K562 (cell line): ENCODE results near the gene ARHGAP26.

ENCODE experiments used
- MXI1 ChIP-seq: IDR thresholded peaks from 2 replicates; pipeline ENCODE4 v1.6.1; 2011; ENCODE audit warnings: low read depth, mild to moderate bottlenecking, improper control_type of control experiment, low read length
- NCOA1 ChIP-seq: fragments of 450-650 bp; IDR thresholded peaks from 2 replicates; pipeline ENCODE4 v1.6.1; 2016; ENCODE audit warnings: low read depth
- NFRKB ChIP-seq: fragments of 450-650 bp; IDR thresholded peaks from 2 replicates; pipeline ENCODE4 v1.6.1; 2016; ENCODE audit warnings: low read depth
- SIX5 ChIP-seq, 2 experiments: IDR thresholded peaks; 2 replicates each; pipeline ENCODE4 v1.6.1; 2011; ENCODE audit warnings: low read length in 2 of 2, borderline replicate concordance in 1 of 2, low read depth in 1 of 2, mild to moderate bottlenecking in 1 of 2, moderate library complexity in 1 of 2; ENCODE audit not compliant: insufficient read depth in 1 of 2
- SNIP1 ChIP-seq: fragments of 450-650 bp; IDR thresholded peaks from 2 replicates; pipeline ENCODE4 v1.7.1; 2017; ENCODE audit warnings: low read depth, mild to moderate bottlenecking
- TF ChIP-seq, protein P1 (sequence below), 2 experiments: fragments of 200-800 bp in 1 of 2; sonication (Bioruptor generic) in 1 of 2; sonication (generic) in 1 of 2; formaldehyde crosslinking in 1 of 2; IDR thresholded peaks in 1 of 2; conservative IDR thresholded peaks in 1 of 2; 2 replicates each; pipeline versions ENCODE4 v1.5.0 to v1.6.1; 2016 to 2020; ENCODE audit warnings: missing compliant biosample characterization in 1 of 2, missing genetic modification characterization in 1 of 2, missing genetic modification reagents in 1 of 2
- TF ChIP-seq, protein P2 (sequence below), 3 experiments: IDR thresholded peaks in 2 of 3; conservative IDR thresholded peaks in 1 of 3; 2 replicates each; pipeline ENCODE4 v1.5.1; 2011 to 2012; ENCODE audit warnings: low read length in 3 of 3, mild to moderate bottlenecking in 3 of 3, control low read depth in 2 of 3, improper control_type of control experiment in 1 of 3, inconsistent platforms in 1 of 3, low read depth in 1 of 3, mixed read lengths in 1 of 3, moderate library complexity in 1 of 3; ENCODE audit not compliant: insufficient read depth in 2 of 3
- TF ChIP-seq, protein P3 (sequence below): sonication (generic); formaldehyde crosslinking; IDR thresholded peaks from 2 replicates; pipeline ENCODE4 v1.5.0; 2020; ENCODE audit warnings: missing genetic modification reagents
- TF ChIP-seq, protein P4 (sequence below), 2 experiments: fragments of 450-650 bp in 1 of 2; sonication (generic) in 1 of 2; formaldehyde crosslinking in 1 of 2; IDR thresholded peaks in 1 of 2; conservative IDR thresholded peaks in 1 of 2; 2 replicates each; pipeline versions ENCODE4 v1.6.1 to v1.8.1; 2016 to 2023; ENCODE audit warnings: mild to moderate bottlenecking in 2 of 2, moderate library complexity in 2 of 2, inconsistent platforms in 1 of 2, missing genetic modification reagents in 1 of 2

DNA sequence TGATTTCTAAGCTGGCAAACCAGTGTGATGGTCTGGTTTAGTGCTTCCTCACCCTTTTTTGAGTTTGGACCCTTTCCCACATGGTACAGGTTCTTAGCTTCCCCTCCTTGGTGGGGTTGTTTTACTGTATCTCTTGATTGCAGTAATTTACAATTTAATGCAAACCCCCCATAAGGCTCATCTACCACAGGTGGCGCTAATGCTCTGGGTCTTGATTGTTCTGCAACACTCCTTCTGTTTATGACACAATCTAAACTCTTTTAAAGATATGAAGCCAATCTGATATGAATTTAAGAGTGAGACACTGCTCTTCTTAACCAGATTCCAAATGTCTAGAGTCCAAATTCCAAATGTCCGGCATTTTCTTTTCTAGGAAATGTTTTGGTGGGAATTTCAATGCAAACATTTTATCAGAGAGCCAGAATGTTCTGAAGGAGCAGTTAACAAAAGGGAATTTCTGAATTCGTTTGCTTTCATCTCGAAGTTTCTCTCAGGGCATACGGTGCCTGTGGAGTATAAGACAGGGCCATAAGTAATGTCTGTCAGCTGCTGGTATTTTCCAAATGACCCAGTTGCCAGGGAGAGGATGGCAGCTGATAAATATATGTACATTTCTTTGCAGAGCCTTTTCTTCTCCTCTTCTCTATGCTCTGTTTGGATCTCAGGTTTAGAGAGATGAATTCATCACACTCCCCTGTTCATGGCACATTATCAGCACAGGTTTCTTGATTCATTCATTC, 246.8 kb downstream of the ARHGAP26 start:
- TF ChIP-seq, protein P1, sequence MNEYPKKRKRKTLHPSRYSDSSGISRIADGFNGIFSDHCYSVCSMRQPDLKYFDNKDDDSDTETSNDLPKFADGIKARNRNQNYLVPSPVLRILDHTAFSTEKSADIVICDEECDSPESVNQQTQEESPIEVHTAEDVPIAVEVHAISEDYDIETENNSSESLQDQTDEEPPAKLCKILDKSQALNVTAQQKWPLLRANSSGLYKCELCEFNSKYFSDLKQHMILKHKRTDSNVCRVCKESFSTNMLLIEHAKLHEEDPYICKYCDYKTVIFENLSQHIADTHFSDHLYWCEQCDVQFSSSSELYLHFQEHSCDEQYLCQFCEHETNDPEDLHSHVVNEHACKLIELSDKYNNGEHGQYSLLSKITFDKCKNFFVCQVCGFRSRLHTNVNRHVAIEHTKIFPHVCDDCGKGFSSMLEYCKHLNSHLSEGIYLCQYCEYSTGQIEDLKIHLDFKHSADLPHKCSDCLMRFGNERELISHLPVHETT (CRISPR knock-in tag; conservative IDR thresholded peaks at IDR 0.05 in 1 of 2, IDR thresholded peaks at IDR 0.05 in 1 of 2) = no peak
- TF ChIP-seq NCOA1 = no peak
- TF ChIP-seq SNIP1 = no peak
- TF ChIP-seq NFRKB = no peak
- TF ChIP-seq, protein P2, sequence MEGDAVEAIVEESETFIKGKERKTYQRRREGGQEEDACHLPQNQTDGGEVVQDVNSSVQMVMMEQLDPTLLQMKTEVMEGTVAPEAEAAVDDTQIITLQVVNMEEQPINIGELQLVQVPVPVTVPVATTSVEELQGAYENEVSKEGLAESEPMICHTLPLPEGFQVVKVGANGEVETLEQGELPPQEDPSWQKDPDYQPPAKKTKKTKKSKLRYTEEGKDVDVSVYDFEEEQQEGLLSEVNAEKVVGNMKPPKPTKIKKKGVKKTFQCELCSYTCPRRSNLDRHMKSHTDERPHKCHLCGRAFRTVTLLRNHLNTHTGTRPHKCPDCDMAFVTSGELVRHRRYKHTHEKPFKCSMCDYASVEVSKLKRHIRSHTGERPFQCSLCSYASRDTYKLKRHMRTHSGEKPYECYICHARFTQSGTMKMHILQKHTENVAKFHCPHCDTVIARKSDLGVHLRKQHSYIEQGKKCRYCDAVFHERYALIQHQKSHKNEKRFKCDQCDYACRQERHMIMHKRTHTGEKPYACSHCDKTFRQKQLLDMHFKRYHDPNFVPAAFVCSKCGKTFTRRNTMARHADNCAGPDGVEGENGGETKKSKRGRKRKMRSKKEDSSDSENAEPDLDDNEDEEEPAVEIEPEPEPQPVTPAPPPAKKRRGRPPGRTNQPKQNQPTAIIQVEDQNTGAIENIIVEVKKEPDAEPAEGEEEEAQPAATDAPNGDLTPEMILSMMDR (IDR thresholded peaks at IDR 0.05 in 2 of 3, conservative IDR thresholded peaks at IDR 0.05 in 1 of 3; ENCODE audit: insufficient read depth in 2 of 3, low read depth in 1 of 3, low read length in 3 of 3) = peak; percentile 44 to 71 (median 69); a peak in 5 of 6 replicates
- TF ChIP-seq, protein P3, sequence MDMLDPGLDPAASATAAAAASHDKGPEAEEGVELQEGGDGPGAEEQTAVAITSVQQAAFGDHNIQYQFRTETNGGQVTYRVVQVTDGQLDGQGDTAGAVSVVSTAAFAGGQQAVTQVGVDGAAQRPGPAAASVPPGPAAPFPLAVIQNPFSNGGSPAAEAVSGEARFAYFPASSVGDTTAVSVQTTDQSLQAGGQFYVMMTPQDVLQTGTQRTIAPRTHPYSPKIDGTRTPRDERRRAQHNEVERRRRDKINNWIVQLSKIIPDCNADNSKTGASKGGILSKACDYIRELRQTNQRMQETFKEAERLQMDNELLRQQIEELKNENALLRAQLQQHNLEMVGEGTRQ (CRISPR knock-in tag) = no peak
- no peak for TF ChIP-seq MXI1
- no peak for TF ChIP-seq SIX5 (IDR thresholded peaks at IDR 0.05; ENCODE audit: borderline replicate concordance in 1 of 2, insufficient read depth in 1 of 2, low read depth in 1 of 2, low read length in 2 of 2)
- TF ChIP-seq, protein P4, sequence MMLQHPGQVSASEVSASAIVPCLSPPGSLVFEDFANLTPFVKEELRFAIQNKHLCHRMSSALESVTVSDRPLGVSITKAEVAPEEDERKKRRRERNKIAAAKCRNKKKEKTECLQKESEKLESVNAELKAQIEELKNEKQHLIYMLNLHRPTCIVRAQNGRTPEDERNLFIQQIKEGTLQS (IDR thresholded peaks at IDR 0.05) = no peak
- TF ChIP-seq, protein P4 (CRISPR knock-in tag; conservative IDR thresholded peaks at IDR 0.05) = no peak
